ENCODE measurements around the gene PTPN22.

The PTPN22 gene

DNA sequence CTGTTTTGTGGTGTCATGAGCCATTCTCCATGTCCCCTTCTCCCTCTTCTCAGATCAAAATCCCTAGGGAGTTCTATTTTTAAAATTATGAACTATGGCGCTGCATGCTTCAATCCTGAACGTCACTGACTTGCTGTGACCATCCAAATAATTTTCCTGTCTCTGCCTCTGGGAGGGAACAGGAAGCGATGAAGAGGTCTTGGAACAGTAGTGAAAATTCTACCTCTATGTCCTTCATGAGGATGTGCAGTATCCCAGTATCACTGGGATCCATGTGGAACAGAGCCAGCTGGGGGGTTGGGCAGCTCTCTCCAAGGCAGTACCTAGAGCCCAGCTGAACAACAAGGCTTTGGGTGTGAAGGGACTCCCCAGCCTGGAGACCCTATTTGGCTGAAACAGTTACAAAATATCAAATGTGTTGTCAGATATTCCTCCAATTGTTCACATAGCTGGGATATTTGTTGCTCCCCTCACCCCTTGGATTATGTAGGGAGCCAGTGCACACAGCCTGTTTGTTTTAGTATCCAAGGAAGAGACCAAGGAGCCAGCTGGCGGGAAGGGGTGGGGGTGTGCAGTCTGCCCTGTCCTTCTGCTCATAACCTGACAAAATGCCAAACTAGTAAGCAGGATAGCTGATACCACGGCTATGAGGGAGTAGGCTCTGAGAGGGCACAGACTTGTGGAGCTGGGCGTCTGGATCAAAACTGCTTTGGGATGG lies 41.2 kb upstream of the PTPN22 start:
- TF ChIP-seq, protein P1, sequence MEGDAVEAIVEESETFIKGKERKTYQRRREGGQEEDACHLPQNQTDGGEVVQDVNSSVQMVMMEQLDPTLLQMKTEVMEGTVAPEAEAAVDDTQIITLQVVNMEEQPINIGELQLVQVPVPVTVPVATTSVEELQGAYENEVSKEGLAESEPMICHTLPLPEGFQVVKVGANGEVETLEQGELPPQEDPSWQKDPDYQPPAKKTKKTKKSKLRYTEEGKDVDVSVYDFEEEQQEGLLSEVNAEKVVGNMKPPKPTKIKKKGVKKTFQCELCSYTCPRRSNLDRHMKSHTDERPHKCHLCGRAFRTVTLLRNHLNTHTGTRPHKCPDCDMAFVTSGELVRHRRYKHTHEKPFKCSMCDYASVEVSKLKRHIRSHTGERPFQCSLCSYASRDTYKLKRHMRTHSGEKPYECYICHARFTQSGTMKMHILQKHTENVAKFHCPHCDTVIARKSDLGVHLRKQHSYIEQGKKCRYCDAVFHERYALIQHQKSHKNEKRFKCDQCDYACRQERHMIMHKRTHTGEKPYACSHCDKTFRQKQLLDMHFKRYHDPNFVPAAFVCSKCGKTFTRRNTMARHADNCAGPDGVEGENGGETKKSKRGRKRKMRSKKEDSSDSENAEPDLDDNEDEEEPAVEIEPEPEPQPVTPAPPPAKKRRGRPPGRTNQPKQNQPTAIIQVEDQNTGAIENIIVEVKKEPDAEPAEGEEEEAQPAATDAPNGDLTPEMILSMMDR (IDR thresholded peaks at IDR 0.05; ENCODE audit: low read depth, low read length): no peak
- H3K4me3 ChIP-seq (ENCODE audit: low read depth, low read length): no peak overlapping the region

DNA sequence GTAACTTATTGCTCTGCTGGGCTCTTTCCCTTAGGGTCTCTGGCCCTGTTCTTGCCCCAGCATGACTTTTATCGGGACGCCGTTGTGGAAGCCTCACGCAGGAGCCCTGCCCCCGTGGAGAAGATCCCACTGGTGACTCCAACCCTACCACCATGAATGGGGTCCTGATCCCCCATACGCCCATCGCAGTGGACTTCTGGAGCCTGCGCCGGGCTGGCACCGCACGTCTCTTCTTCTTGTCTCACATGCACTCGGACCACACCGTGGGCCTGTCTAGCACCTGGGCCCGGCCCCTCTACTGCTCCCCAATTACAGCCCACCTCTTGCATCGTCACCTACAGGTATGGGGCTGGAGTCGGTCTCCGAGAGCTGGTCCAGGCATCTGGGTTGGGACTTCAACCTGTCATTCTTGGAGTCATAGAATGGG lies 33.9 kb upstream of the PTPN22 start:
- peak overlapping the region; percentile 94 for H3K4me3 ChIP-seq (ENCODE audit: low read depth, low read length)
- TF ChIP-seq, protein P1 (IDR thresholded peaks at IDR 0.05; ENCODE audit: low read depth, low read length): no peak

DNA sequence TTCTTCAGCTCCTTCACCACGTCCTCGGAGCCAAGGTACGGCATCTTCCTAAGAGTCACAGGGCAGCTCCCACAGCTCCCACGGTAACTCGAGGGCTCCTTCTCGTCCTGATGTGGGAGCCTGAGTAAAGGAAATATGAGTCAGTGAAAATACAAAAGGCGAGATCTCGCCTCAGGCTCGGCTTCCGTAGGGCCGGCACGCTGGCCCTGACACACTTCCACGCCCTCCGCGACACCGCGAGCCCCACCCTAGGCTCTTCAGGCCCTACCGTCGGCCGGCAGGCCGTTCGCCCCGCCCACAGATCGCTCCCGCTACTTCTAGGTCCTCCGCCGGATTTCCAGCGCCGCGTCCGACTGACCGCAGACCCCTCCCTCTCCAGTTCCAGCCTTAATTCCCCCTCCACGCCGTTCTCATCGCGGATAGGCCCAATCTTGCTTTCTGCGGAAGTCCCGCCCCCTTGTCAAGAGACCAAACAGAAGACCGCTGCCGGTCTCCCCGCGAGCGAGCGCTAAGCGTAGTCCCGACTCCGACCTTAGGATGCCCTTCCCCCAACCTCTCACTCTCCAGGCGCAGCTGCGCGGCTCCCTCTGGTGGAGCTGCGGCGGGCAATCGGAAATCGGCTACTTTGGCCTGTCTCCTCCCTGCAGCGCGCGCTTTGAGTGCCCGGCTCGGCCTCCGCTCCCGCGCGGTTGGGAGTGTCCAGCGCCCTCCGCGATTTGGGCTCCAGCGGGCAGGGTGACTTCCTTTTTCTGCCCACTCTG lies 33.3 kb upstream of the PTPN22 start, which contains the start of the genes AP4B1 and DCLRE1B:
Gene AP4B1 (minus strand): TSS at position 126 of the 761 bp plus-strand sequence. CDS start 82 bp downstream, at position 44.
Gene DCLRE1B (plus strand): TSS at position 653 of the 761 bp plus-strand sequence. CDS start 261 bp downstream, outside the sequence.
- peak within 1 kb of the TSS; percentile 94 for H3K4me3 ChIP-seq (ENCODE audit: low read depth, low read length)
- TF ChIP-seq, protein P1 (IDR thresholded peaks at IDR 0.05; ENCODE audit: low read depth, low read length): peak; percentile 61

DNA sequence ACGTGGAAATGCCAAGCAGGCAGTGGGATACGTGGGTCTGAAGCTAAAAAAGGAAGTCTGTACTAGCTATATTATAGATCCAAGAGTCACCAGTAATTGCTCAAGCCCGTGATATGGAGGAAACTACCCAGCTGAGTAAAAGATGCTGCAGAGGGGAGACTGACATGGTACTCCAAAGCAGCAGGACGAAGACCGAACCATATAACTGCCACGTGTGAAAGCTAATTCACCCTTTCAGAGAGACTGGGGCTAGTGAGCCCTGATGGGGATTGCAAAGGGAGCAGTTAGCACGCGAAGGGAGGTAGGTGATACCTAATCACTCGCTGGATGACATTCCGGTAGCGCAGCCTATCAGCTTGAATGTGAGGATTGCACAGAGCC lies 32.8 kb upstream of the PTPN22 start:
- peak overlapping the region; percentile 94 for H3K4me3 ChIP-seq (ENCODE audit: low read depth, low read length)
- TF ChIP-seq, protein P1 (IDR thresholded peaks at IDR 0.05; ENCODE audit: low read depth, low read length): no peak

DNA sequence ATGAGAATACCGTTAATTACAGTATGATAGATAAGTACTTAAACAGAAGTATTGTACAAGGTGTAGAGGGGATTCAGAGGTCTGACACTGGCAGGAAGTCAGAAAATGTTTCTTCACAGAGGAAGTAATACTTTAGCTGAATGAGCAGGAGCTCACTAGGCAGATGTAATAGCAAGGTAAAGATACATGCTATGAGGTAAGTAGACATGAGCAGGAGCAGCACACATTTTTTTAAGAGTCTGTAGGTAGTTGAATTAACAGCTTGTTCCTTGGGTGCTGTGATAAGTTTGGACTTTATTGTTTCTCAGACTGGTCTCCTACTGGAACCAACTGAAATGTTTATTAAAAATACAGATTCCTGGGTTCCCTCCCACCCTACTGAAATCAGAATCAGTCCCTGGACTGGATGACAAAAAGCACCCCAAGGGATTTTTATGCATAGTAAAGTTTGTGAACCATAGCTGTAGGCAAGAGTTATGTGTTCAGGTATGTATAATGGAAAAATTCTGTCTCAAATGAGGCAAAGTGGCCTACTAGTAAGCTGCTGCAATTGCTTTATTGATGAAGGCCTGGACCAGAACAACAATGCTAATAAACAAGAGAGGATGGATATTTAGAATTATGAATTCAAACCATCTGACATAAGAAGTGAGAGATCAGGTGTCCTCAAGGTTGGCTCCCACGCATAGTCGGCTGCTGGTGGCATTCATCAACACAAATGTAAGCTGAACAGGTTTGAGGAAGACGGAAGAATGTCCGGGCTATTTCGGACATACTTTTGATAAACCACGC lies 32.2 kb upstream of the PTPN22 start:
- H3K4me3 ChIP-seq (ENCODE audit: low read depth, low read length): peak overlapping the region; percentile 94

DNA sequence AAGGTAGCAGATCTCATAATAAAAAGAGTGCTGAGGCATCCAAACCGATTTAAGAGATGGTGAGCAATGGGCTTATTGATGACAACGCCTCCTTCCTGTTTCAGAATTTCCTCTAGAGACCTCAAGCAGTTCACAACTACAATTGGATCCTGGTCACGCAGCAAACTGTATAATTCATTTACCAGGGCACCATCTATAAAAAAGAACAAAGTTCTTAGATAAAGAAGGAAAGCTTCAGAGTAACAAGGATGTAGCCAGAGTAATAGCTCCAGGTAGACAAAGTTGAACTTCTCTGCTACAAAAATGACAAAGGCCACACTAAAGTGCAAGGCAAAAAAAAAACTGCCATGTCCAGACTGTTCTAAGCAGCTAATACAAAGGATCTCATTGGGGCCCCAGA lies 29.7 kb upstream of the PTPN22 start:
- no peak overlapping the region for H3K4me3 ChIP-seq (ENCODE audit: low read depth, low read length)

More for the DNA sequence above, 32.2 kb upstream of the PTPN22 start:
- TF ChIP-seq, protein P1 (IDR thresholded peaks at IDR 0.05; ENCODE audit: low read depth, low read length): no peak

More for the DNA sequence above, 29.7 kb upstream of the PTPN22 start:
- TF ChIP-seq, protein P1 (IDR thresholded peaks at IDR 0.05; ENCODE audit: low read depth, low read length): no peak

All from WI38 (cell line).